Ectodermal cell (in vitro differentiated cells): ENCODE results near the gene KLC4.
A peak's percentile ranks its signal among the peaks of the same experiment; 100 is the strongest.

Experiments
- H3K27ac ChIP-seq: 2 replicates; pipeline ENCODE4 v1.7.0; 2013; ENCODE audit warnings: mild to moderate bottlenecking, low read depth, low read length; ENCODE audit not compliant: insufficient read depth, poor library complexity, severe bottlenecking
- H3K27me3 ChIP-seq: 2 replicates; pipeline ENCODE4 v1.7.0; 2013; ENCODE audit warnings: mild to moderate bottlenecking, low read length; ENCODE audit not compliant: insufficient read depth, control insufficient read depth, poor library complexity, severe bottlenecking
- H3K36me3 ChIP-seq: one replicate; pipeline ENCODE4 v1.7.0; 2013; ENCODE audit warnings: low read length; ENCODE audit not compliant: control insufficient read depth, insufficient read depth
- H3K4me1 ChIP-seq: one replicate; pipeline ENCODE4 v1.7.0; 2013; ENCODE audit warnings: low read length; ENCODE audit not compliant: control insufficient read depth, insufficient read depth
- H3K4me3 ChIP-seq: 2 replicates; pipeline ENCODE4 v1.7.0; 2013; ENCODE audit warnings: low read depth, low read length, control low read depth; ENCODE audit not compliant: insufficient read depth
- H3K9me3 ChIP-seq: 2 replicates; pipeline ENCODE4 v1.7.0; 2013; ENCODE audit warnings: mild to moderate bottlenecking, low read length, moderate library complexity; ENCODE audit not compliant: control insufficient read depth
- WGBS, 2 experiments: methylation state at CpG; one replicate each; pipeline ENCODE4 v1.1.7; 2013; ENCODE audit warnings: missing lambda C conversion rate in 2 of 2; 5-methylcytosine and 5-hydroxymethylcytosine counted together

Gene KLC4

GRCh38 chr6:43062818-43063217, 3.4 kb downstream of the KLC4 start:
- WGBS, 2 experiments = 96% methylated on average over 12 of the region's 12 CpGs
- no peak overlapping the region for H3K27ac ChIP-seq
- no peaks in the 10 kb centered on the region for H3K9me3 ChIP-seq
- no peaks in the 10 kb centered on the region for H3K27me3 ChIP-seq
- H3K36me3 ChIP-seq = no peaks in the 10 kb centered on the region
- no peak overlapping the region for H3K4me3 ChIP-seq
- H3K4me1 ChIP-seq = peaks cover 10% of the 10 kb centered on the region

- no peak overlapping the region for H3K4me3 ChIP-seq
- no peak overlapping the region for H3K27ac ChIP-seq
- WGBS, 2 experiments = 57 to 68% methylated on average over 5 to 6 of the region's 6 CpGs
- peaks cover 9% of the 10 kb centered on the region for H3K4me1 ChIP-seq
- H3K9me3 ChIP-seq = no peaks in the 10 kb centered on the region
- no peaks in the 10 kb centered on the region for H3K27me3 ChIP-seq
- H3K36me3 ChIP-seq = peaks cover 6% of the 10 kb centered on the region
Observed at GRCh38 chr6:43070028-43070632, 10.7 kb downstream of the KLC4 start.

GRCh38 chr6:43074847-43075669, 15.6 kb downstream of the KLC4 start:
- H3K27ac ChIP-seq = peak overlapping the region; percentile 83

GRCh38 chr6:43075670-43076463, 16.4 kb downstream of the KLC4 start, which contains the start of gene PTK7:
Gene PTK7 (plus strand): TSS chr6:43076314. CDS start chr6:43076489, 175 bp downstream.
- Histone ChIP-seq H3K4me3 (peak within 1 kb of the TSS; percentile 98), H3K27me3 (no peaks in the 10 kb centered on the region), H3K36me3 (peaks cover 6% of the 10 kb centered on the region), H3K27ac (peak within 1 kb of the TSS; percentile 83), H3K4me1 (peaks cover 34% of the 10 kb centered on the region), H3K9me3 (no peaks in the 10 kb centered on the region)
- 3% methylated on average over 60 of the region's 60 CpGs for WGBS, 2 experiments

More at GRCh38 chr6:43074847-43075669, 15.6 kb downstream of the KLC4 start:
- Histone ChIP-seq H3K4me3 (peak overlapping the region; percentile 35), H3K36me3 (peaks cover 6% of the 10 kb centered on the region), H3K9me3 (no peaks in the 10 kb centered on the region), H3K4me1 (peaks cover 34% of the 10 kb centered on the region), H3K27me3 (no peaks in the 10 kb centered on the region)
- 34 to 35% methylated on average over 5 to 6 of the region's 6 CpGs for WGBS, 2 experiments

GRCh38 chr6:43076464-43077332, 17.3 kb downstream of the KLC4 start:
- H3K27ac ChIP-seq = peak overlapping the region; percentile 63
- peak overlapping the region; percentile 98 for H3K4me3 ChIP-seq
- WGBS, 2 experiments = 0% methylated on average over 72 of the region's 72 CpGs

GRCh38 chr6:43077333-43077809, 17.9 kb downstream of the KLC4 start:
- H3K27ac ChIP-seq = no peak overlapping the region

More at GRCh38 chr6:43076464-43077332, 17.3 kb downstream of the KLC4 start:
- H3K4me1 ChIP-seq = peaks cover 34% of the 10 kb centered on the region
- no peaks in the 10 kb centered on the region for H3K9me3 ChIP-seq
- peaks cover 6% of the 10 kb centered on the region for H3K36me3 ChIP-seq
- no peaks in the 10 kb centered on the region for H3K27me3 ChIP-seq

GRCh38 chr6:43077981-43078511, 18.6 kb downstream of the KLC4 start:
- Histone ChIP-seq H3K36me3 (peaks cover 6% of the 10 kb centered on the region), H3K9me3 (no peaks in the 10 kb centered on the region), H3K4me3 (no peak overlapping the region), H3K27me3 (no peaks in the 10 kb centered on the region), H3K4me1 (peaks cover 34% of the 10 kb centered on the region), H3K27ac (no peak overlapping the region)
- 56 to 62% methylated on average over 6 of the region's 6 CpGs for WGBS, 2 experiments

More at GRCh38 chr6:43077333-43077809, 17.9 kb downstream of the KLC4 start:
- 11 to 16% methylated on average over 8 of the region's 8 CpGs for WGBS, 2 experiments
- Histone ChIP-seq H3K4me1 (peaks cover 34% of the 10 kb centered on the region), H3K9me3 (no peaks in the 10 kb centered on the region), H3K36me3 (peaks cover 6% of the 10 kb centered on the region), H3K27me3 (no peaks in the 10 kb centered on the region), H3K4me3 (peak overlapping the region; percentile 98)

GRCh38 chr6:43078691-43079090, 19.3 kb downstream of the KLC4 start:
- Histone ChIP-seq H3K36me3 (peaks cover 3% of the 10 kb centered on the region), H3K4me1 (peaks cover 34% of the 10 kb centered on the region), H3K9me3 (no peaks in the 10 kb centered on the region), H3K27ac (no peak overlapping the region), H3K27me3 (no peaks in the 10 kb centered on the region), H3K4me3 (no peak overlapping the region)
- WGBS, 2 experiments = 66 to 73% methylated on average over 2 of the region's 2 CpGs

GRCh38 chr6:43081043-43081442, 21.6 kb downstream of the KLC4 start:
- Histone ChIP-seq H3K4me3 (no peak overlapping the region), H3K36me3 (no peaks in the 10 kb centered on the region), H3K27ac (no peak overlapping the region), H3K27me3 (no peaks in the 10 kb centered on the region), H3K4me1 (peaks cover 17% of the 10 kb centered on the region), H3K9me3 (no peaks in the 10 kb centered on the region)
- 92 to 97% methylated on average over 4 of the region's 4 CpGs for WGBS, 2 experiments
